Sigmoid colon (tissue), 7 donors: Measurements from ENCODE around the gene ZBTB7C. TPM values are rescaled to one million over a fixed set of nuclear protein-coding genes. Genes with fewer than 3 reads are reported as not detected.

ENCODE experiments used
- DNase-seq: peaks from one replicate; pipeline ENCODE4 v3.0.0-alpha.2; 2019
- H3K27ac ChIP-seq, 4 donors: fragments of 200-600 bp; sonication (generic); one replicate each; pipeline ENCODE4 v1.5.1; 2016 to 2019; ENCODE audit warnings: mild to moderate bottlenecking in 1 of 4
- H3K27me3 ChIP-seq, 3 donors: fragments of 200-600 bp; sonication (generic); one replicate each; pipeline ENCODE4 v1.5.1; 2019; ENCODE audit warnings: mild to moderate bottlenecking in 1 of 3
- H3K36me3 ChIP-seq, 4 donors: fragments of 200-600 bp; sonication (generic); one replicate each; pipeline ENCODE4 v1.5.1; 2016 to 2019
- H3K4me1 ChIP-seq, 4 donors: fragments of 200-600 bp; sonication (generic); one replicate each; pipeline ENCODE4 v1.5.1; 2017 to 2019
- H3K4me3 ChIP-seq, 4 donors: fragments of 200-600 bp; sonication (generic); one replicate each; pipeline ENCODE4 v1.5.1; 2017 to 2019; ENCODE audit warnings: mild to moderate bottlenecking in 2 of 4, moderate library complexity in 1 of 4
- H3K9me3 ChIP-seq, 4 donors: fragments of 200-600 bp in 3 of 4; sonication (generic) in 3 of 4; one replicate each; pipeline versions ENCODE4 v1.5.1 to v1.6.1; 2013 to 2019
- CTCF ChIP-seq, 4 experiments: fragments of 450-650 bp in 3 of 4; fragments of 200-600 bp in 1 of 4; IDR thresholded peaks; one replicate each; pipeline ENCODE4 v1.5.1; 2016 to 2019; ENCODE audit warnings: antibody characterized with exemption in 4 of 4, mild to moderate bottlenecking in 3 of 4, moderate library complexity in 2 of 4
- EP300 ChIP-seq, 4 donors: sonication (generic); formaldehyde crosslinking; IDR thresholded peaks; one replicate each; pipeline ENCODE4 v1.6.1; 2017; ENCODE audit warnings: antibody characterized with exemption in 4 of 4
- POLR2A ChIP-seq, 2 donors: fragments of 450-650 bp; IDR thresholded peaks; one replicate each; pipeline ENCODE4 v1.6.1; 2016; ENCODE audit warnings: antibody characterized with exemption in 2 of 2, mild to moderate bottlenecking in 2 of 2, moderate library complexity in 2 of 2
- POLR2AphosphoS5 ChIP-seq, 4 donors: sonication (generic); formaldehyde crosslinking; IDR thresholded peaks; one replicate each; pipeline ENCODE4 v1.6.1; 2017; ENCODE audit warnings: antibody characterized with exemption in 4 of 4
- WGBS, 2 donors: extraction: QIAGEN DNeasy Blood & Tissue Kit; methylation state at CpG; one replicate each; pipeline ENCODE4 v1.1.7; 2013; 5-methylcytosine and 5-hydroxymethylcytosine counted together
- intact Hi-C: fragments of 100-400 bp; cut with DNase I; formaldehyde crosslinking; loops from one replicate; pipeline ENCODE4 v1.15.1; 2023
- polyA plus RNA-seq, 3 donors: library from polyadenylated mRNA; stranded (reverse); fragments of 200-250 nt; gene quantifications; one replicate each; pipeline ENCODE4 v1.2.3, GENCODE V29; 2013
- total RNA-seq, 4 donors: library from RNA; depleted of rRNA; stranded (reverse); fragments of >200 nt; gene quantifications; one replicate each; pipeline ENCODE4 v1.1.0, GENCODE V29; 2016
- donor health status: healthy with polysubstance abuse.
- donor health status: Bipolar disorder and iron deficiency.
- donor health status: healthy.

ZBTB7C gene
- total and polyA plus RNA-seq, 7 donors: 0.41 to 18.6 (median 1.7) TPM

- 91 to 95% methylated on average over 4 of the region's 4 CpGs for WGBS, 2 donors
- H3K27me3 ChIP-seq: no peaks in the 10 kb centered on the region
- intact Hi-C loops: loop anchor here (5.0 kb wide), 2 partner anchors 232 to 373 kb away; partner anchors contain the start of genes CTIF and SMAD2
- no peak for DNase-seq
- peaks cover 0 to 19% (median 9%) of the 10 kb centered on the region in 4 donors for H3K4me1 ChIP-seq
- H3K27ac ChIP-seq: no peak overlapping the region
- H3K4me3 ChIP-seq: no peak overlapping the region
- no peaks in the 10 kb centered on the region for H3K9me3 ChIP-seq
- H3K36me3 ChIP-seq: no peaks in the 10 kb centered on the region
- TF ChIP-seq POLR2AphosphoS5 (IDR thresholded peaks at IDR 0.05): no peak
- no peak for TF ChIP-seq EP300 (IDR thresholded peaks at IDR 0.05)
- no peak for TF ChIP-seq POLR2A (IDR thresholded peaks at IDR 0.05)
- TF ChIP-seq CTCF (IDR thresholded peaks at IDR 0.05): no peak
These were observed 245.1 kb downstream of the ZBTB7C start for GRCh38 chr18:48164116-48164515.

GRCh38 chr18:48163738-48164115 lies 245.5 kb downstream of the ZBTB7C start:
- Histone ChIP-seq H3K4me1 (peaks cover 0 to 19% (median 9%) of the 10 kb centered on the region in 4 donors), H3K36me3 (no peaks in the 10 kb centered on the region), H3K4me3 (no peak overlapping the region), H3K27ac (no peak overlapping the region), H3K27me3 (no peaks in the 10 kb centered on the region), H3K9me3 (no peaks in the 10 kb centered on the region)
- TF ChIP-seq CTCF (IDR thresholded peaks at IDR 0.05): no peak
- no peak for TF ChIP-seq EP300 (IDR thresholded peaks at IDR 0.05)
- TF ChIP-seq POLR2AphosphoS5 (IDR thresholded peaks at IDR 0.05): no peak
- no peak for TF ChIP-seq POLR2A (IDR thresholded peaks at IDR 0.05)
- intact Hi-C loops: loop anchor here (5.0 kb wide), 2 partner anchors 231 to 374 kb away; partner anchors contain the start of genes CTIF and SMAD2
- WGBS, 2 donors: 84 to 90% methylated on average over 3 of the region's 3 CpGs
- no peak for DNase-seq

- Histone ChIP-seq H3K36me3 (no peaks in the 10 kb centered on the region), H3K27me3 (no peaks in the 10 kb centered on the region), H3K4me1 (peaks cover 0 to 19% (median 9%) of the 10 kb centered on the region in 4 donors), H3K4me3 (no peak overlapping the region), H3K9me3 (no peaks in the 10 kb centered on the region), H3K27ac (peak overlapping the region in 3 of 4 donors; percentile 77 to 89 (median 84))
- DNase-seq: no peak
- TF ChIP-seq EP300 (IDR thresholded peaks at IDR 0.05) (no peak), POLR2AphosphoS5 (IDR thresholded peaks at IDR 0.05) (no peak)
- intact Hi-C loops: loop anchor here (5.0 kb wide), 2 partner anchors 231 to 374 kb away; partner anchors contain the start of genes CTIF and SMAD2
- WGBS, 2 donors: 91 to 94% methylated on average over 5 of the region's 5 CpGs
These were observed 246.0 kb downstream of the ZBTB7C start for GRCh38 chr18:48162956-48163737.

GRCh38 chr18:48161911-48162698 lies 247.1 kb downstream of the ZBTB7C start:
- intact Hi-C loops: loop anchor here (2.0 to 5.0 kb wide), 3 partner anchors 230 to 375 kb away; partner anchors contain the start of genes CTIF and SMAD2
- peak overlapping the region; percentile 77 to 89 (median 84) for H3K27ac ChIP-seq
- peak; percentile 72 for DNase-seq
- H3K9me3 ChIP-seq: no peaks in the 10 kb centered on the region
- peaks cover 0 to 19% (median 9%) of the 10 kb centered on the region in 4 donors for H3K4me1 ChIP-seq
- H3K4me3 ChIP-seq: peak overlapping the region; percentile 36 to 87 (median 70)
- TF ChIP-seq POLR2A (IDR thresholded peaks at IDR 0.05) (no peak), POLR2AphosphoS5 (IDR thresholded peaks at IDR 0.05) (no peak), EP300 (IDR thresholded peaks at IDR 0.05) (no peak), CTCF (IDR thresholded peaks at IDR 0.05) (no peak)
- WGBS, 2 donors: 2 to 9% methylated on average over 38 of the region's 38 CpGs
- no peaks in the 10 kb centered on the region for H3K27me3 ChIP-seq
- no peaks in the 10 kb centered on the region for H3K36me3 ChIP-seq
